ENCODE results near the gene ADAM12.
"Not testable (repeated sequence)": the region's sequence is repeated elsewhere in the genome, so short reads cannot be mapped to it uniquely, and the experiment has no call there.

Gene ADAM12

GRCh38 chr10:126374435-126374834, 13.8 kb downstream of the ADAM12 start:
- DNase-seq: no peak

- no peak for DNase-seq
Observed at GRCh38 chr10:126373972-126374371, 14.3 kb downstream of the ADAM12 start.

- no peak for DNase-seq
Observed at GRCh38 chr10:126373147-126373546, 15.1 kb downstream of the ADAM12 start.

- DNase-seq: no peak
Observed at GRCh38 chr10:126372396-126372795, 15.9 kb downstream of the ADAM12 start.

GRCh38 chr10:126369125-126369710, 19.1 kb downstream of the ADAM12 start:
- DNase-seq: no peak

DNA sequence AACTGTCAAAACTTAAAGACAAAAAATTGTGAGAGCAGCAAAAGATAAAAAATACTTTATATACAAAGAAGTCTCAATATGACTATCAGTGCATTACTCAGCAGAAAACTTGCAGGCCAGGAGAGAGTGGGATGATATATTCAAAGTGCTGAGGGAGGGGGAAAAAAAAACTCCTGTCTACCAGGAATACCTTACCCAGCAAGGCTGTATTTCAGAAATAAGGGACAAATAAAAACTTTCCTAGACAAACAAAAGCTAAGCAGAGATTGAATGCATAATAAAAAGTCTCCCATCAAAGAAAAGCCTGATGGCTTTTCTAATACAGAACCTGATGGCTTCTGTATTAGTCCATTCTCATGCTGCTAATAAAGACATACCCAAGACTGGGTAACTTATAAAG, 31.1 kb downstream of the ADAM12 start:
- no peak for DNase-seq

GRCh38 chr10:126353666-126354065, 34.6 kb downstream of the ADAM12 start:
- DNase-seq: no peak

DNA sequence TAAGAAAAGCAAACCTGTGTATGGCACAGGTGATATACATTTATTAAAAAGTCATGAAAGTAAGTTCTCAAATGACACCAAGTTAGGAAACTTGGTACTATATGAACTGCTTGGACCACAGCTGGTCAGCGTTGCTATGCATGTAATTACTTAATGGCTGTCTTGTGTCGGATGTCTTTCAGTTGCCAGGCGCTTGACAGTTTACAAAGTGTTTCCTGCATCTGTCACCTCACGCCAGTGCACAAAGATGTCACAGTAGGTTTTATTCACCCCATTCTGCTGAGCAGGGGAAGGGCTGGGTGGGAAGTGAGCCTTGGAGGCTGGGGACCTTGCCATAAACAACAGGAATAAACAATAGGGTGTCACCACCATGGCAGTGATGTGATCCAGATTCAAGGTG, 35.8 kb downstream of the ADAM12 start:
- DNase-seq: no peak

DNA sequence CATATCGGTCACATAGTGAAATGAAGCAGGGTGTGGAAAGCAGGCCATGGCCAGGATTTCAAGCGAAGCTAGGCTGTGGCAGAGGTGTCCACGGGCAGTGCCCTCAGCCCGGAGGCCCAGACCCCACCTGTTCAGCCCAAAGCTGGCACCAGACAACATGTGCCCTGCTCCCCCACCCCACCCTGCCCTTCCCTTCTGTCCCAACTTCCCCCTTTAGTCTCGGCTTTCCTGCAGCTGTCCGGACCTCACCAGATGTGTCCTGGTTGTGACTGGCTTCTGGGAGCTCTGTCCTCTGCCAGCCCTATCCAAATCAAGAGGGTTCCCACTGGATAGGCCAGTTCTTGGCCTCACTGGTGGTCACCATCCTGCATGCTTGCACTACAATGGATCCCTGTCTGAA, 37.3 kb downstream of the ADAM12 start:
- DNase-seq: no peak

GRCh38 chr10:126350216-126350992, 37.9 kb downstream of the ADAM12 start:
- DNase-seq: no peak

- no peak for DNase-seq
Observed at GRCh38 chr10:126349676-126350075, 38.6 kb downstream of the ADAM12 start.

DNA sequence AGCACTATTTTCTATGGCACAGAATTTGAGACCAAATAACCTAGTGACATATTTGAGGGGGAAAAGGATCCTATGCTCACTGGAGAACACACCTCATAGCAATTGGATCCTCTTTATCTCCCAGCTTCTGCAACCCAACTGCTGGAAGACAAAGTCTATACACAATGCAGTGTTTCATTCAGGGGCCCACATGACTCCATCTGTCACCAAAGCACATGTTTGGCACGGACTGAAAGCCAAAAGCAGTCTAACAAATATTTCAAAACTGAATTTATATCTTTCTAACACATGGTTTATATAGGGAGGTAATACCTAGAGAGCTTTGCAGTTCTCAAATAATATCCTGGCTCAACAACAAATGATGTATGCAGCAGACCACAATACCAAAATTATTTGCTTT, 39.2 kb downstream of the ADAM12 start:
- DNase-seq: no peak

GRCh38 chr10:126343496-126343895, 44.8 kb downstream of the ADAM12 start:
- DNase-seq: not testable (repeated sequence)

- no peak for DNase-seq
Observed at GRCh38 chr10:126342680-126343079, 45.6 kb downstream of the ADAM12 start.

GRCh38 chr10:126341491-126341890, 46.8 kb downstream of the ADAM12 start:
- DNase-seq: no peak

- DNase-seq: no peak
Observed at GRCh38 chr10:126337251-126337810, 50.9 kb downstream of the ADAM12 start.

- DNase-seq: no peak
Observed at GRCh38 chr10:126336801-126337200, 51.5 kb downstream of the ADAM12 start.

DNA sequence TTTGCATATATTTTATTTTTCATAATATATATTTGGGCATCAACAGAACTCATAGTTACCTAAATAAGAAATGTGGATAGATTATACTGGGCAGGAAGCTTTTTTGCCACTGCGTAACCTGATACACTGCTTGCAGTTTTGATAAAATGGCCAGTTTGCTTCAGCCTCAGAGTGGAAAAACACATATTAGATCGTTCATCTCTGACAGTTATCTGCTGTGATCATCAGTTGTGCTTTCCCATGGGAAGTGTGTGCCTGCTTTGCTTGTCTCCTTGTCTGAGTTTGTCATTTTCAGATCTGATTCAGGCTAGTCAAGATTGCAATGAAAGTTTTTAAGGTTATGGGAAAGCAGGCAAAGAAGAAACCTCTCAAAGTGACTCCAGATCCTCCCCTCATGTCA, 54.0 kb downstream of the ADAM12 start:
- DNase-seq: no peak

GRCh38 chr10:126332576-126332975, 55.7 kb downstream of the ADAM12 start:
- no peak for DNase-seq

DNA sequence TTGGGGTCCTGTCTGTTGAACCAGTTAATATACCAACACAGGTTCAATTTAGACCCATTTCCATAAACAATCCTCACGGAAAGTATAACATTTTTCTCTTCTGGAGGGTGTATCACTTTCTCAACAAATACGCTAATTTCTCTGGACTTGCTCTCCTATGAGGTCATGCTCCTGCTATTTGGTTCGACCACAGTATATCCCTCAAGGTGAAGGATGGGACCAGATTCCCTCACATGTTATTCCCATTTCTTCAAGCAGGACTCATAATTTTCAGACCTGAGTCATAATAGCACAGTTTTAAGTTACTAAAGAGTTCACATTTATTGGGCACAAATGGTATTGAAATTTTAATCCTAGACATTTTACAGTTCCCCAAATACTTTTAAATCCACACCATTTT, 57.2 kb downstream of the ADAM12 start:
- no peak for DNase-seq

DNA sequence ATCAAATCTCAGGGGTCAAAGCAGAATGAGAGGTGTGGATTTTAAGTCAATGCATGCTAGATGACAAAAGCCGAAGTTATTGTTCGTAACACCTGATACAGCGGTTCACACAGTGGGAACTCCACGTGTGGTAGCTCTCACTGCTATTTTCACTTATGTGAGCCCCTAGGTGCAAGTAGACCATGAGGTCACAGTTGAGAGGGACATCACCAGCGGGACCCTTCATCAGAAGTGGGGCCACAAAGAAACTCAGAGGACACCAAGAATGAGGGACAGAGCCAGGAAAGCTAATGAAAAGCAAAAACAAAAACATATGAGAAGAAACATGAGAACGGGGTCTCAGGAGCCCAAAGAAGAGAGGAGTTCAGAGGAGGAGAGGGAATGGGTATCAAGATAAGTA, 63.5 kb downstream of the ADAM12 start:
- DNase-seq: no peak

DNA sequence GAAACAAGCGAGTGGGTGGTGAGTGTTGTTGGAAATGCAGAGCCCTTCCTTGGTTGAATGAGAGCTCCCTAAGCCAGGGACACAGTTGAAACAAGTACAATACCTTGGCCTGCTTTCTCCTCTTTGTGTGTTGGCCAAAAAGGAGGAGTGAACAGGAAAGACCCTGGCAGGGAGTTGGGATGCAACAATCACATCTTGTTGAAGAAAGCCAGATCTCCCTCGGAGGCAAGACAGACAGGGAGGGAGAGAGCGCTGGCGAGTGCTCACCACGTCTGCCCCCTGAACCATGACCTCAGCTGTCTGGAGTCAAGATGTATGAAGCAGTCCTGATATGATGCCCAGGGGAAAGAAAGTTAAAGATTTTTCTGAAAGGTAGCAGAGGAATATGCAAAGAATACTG, 66.8 kb downstream of the ADAM12 start:
- DNase-seq: no peak

GRCh38 chr10:126317751-126318150, 70.5 kb downstream of the ADAM12 start:
- no peak for DNase-seq

DNA sequence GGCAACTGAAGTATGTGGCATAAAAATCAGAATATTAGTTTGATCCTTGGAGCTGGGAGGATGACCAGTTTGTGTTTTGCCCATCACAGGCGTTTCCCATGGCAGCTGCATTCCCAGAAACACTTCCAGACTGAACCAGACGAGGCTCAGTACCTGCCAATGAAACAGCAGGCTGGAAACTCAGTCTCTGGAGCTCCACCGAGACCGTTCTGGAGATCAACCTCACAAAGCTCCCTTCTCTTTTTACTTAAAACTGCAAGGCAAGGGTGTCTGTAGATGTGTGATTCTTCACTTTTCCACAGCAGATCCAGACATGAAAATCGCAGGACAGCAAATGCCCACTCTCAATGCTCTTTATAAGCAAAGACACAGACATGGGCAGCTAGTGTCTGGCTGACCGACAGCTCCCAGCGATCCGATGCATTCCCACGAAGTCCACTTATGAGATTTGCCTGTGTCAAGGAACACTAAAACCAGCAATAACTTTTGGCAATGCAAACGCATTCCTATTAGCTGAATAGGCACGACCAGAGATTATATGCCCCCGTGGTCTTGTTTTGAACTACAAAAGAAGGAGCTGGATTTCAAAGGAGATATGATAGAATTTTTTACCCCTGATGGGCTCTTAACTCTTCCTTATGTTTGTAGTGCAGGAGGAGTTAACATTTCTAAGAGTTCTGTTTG, 72.6 kb downstream of the ADAM12 start:
- no peak for DNase-seq
